A673 (cell line): Measurements from ENCODE around the gene KHK. TPM values are rescaled to one million over a fixed set of nuclear protein-coding genes. Genes with fewer than 3 reads are reported as not detected.

Source experiments
- BruUV-seq: library from RNA; stranded (reverse); fragments of 400-500 nt; replicated peaks from 2 replicates; lab custom pipeline; 2021; lab: Mats Ljungman, UMichigan
- CTCF ChIA-PET: fragments of 300-600 bp; sonication (Branson Sonifier 250); formaldehyde crosslinking; loops from one replicate; lab custom pipeline; 2022; ENCODE audit warnings: antibody characterized with exemption; lab: Charles Lee
- POLR2A ChIA-PET: fragments of 300-600 bp; sonication (Branson Sonifier 250); formaldehyde crosslinking; loops from one replicate; lab custom pipeline; 2022; ENCODE audit warnings: antibody characterized with exemption; ENCODE audit not compliant: low non-redundant PET; lab: Charles Lee
- DNase-seq: peaks from one replicate; pipeline ENCODE4 v3.0.0-alpha.2; 2015; ENCODE audit warnings: low spot score
- H3K27ac ChIP-seq: fragments of 200-600 bp; sonication (generic); 2 replicates; pipeline ENCODE4 v1.5.1; 2016; ENCODE audit warnings: mixed run types, low read depth, mild to moderate bottlenecking, mixed read lengths, antibody characterized with exemption, low read length; ENCODE audit not compliant: poor library complexity, severe bottlenecking
- H3K27me3 ChIP-seq: fragments of 200-600 bp; sonication (generic); replicated peaks from 2 replicates; pipeline ENCODE4 v1.6.1; 2017; ENCODE audit warnings: mixed run types, low read depth, mild to moderate bottlenecking, mixed read lengths, antibody characterized with exemption, low read length; ENCODE audit not compliant: insufficient read depth, poor library complexity
- H3K36me3 ChIP-seq: fragments of 200-600 bp; sonication (generic); 2 replicates; pipeline ENCODE4 v1.6.1; 2016; ENCODE audit warnings: mixed run types, mild to moderate bottlenecking, mixed read lengths, antibody characterized with exemption, low read length; ENCODE audit not compliant: insufficient read depth, poor library complexity, severe bottlenecking
- H3K4me1 ChIP-seq: fragments of 200-600 bp; sonication (generic); 2 replicates; pipeline ENCODE4 v1.6.1; 2017; ENCODE audit warnings: mixed run types, mild to moderate bottlenecking, mixed read lengths, antibody characterized with exemption, low read length; ENCODE audit not compliant: insufficient read depth, poor library complexity, severe bottlenecking
- H3K4me3 ChIP-seq: fragments of 200-600 bp; sonication (generic); 2 replicates; pipeline ENCODE4 v1.5.1; 2016; ENCODE audit warnings: low read depth, mixed run types, mild to moderate bottlenecking, mixed read lengths, low read length; ENCODE audit not compliant: poor library complexity, severe bottlenecking
- H3K9me3 ChIP-seq: fragments of 200-600 bp; sonication (generic); 2 replicates; pipeline ENCODE4 v1.6.1; 2016; ENCODE audit warnings: mixed run types, low read depth, mild to moderate bottlenecking, mixed read lengths, antibody characterized with exemption, low read length; ENCODE audit not compliant: poor library complexity, severe bottlenecking
- EZH2 ChIP-seq: fragments of 200-600 bp; sonication (generic); IDR thresholded peaks from 2 replicates; pipeline ENCODE4 v1.6.1; 2017; ENCODE audit warnings: borderline replicate concordance, low read depth, mild to moderate bottlenecking, mixed read lengths, antibody characterized with exemption, low read length; ENCODE audit not compliant: poor library complexity, severe bottlenecking
- intact Hi-C: fragments of 100-400 bp; cut with micrococcal nuclease; formaldehyde crosslinking; loops from one replicate; pipeline ENCODE4 v1.10.0; 2022; ENCODE audit not compliant: unreplicated experiment
- total RNA-seq: library from RNA; stranded (reverse); gene quantifications from 2 replicates; pipeline ENCODE4 v1.2.3, GENCODE V29; 2021
- TF ChIP-seq, protein P1 (sequence below): fragments of 300-800, 200-600 bp; sonication (generic); conservative IDR thresholded peaks from 2 replicates; pipeline ENCODE4 v1.5.1; 2017; ENCODE audit warnings: low read depth, mild to moderate bottlenecking, antibody characterized with exemption, low read length, moderate library complexity, mixed read lengths

KHK gene
- total RNA-seq, 1 experiment from 2014 or later, result 40.2 TPM

DNA sequence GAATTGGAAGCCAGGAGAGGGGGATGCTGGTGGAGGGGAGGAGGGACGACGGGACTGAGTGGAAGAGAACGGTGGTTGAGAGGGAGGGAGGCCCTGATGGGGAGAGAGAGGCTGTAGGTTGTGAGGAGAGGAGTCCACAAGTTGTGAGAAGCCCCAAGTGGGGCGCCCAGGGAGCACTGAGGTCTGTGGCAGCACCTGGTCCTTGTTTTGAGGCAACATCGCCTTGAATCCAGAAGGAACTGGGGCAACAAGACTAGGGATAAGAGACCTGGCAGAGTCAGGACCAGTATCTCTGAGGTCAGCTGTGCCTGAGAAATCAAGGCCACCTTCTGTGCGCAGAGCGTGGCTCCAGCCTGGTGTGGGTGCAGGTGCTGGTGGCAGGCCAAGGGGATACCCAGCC is 51.5 kb downstream of the KHK start:
- Histone ChIP-seq H3K4me3 (no peak overlapping the region), H3K27ac (no peak overlapping the region), H3K27me3 (no peaks in the 10 kb centered on the region), H3K36me3 (peaks cover under 1% of the 10 kb centered on the region), H3K4me1 (peaks cover 6% of the 10 kb centered on the region), H3K9me3 (no peaks in the 10 kb centered on the region)
- DNase-seq, result no peak
- no TSS peak for BruUV-seq
- intact Hi-C loops, result no loop called here
- TF ChIP-seq, protein P1, sequence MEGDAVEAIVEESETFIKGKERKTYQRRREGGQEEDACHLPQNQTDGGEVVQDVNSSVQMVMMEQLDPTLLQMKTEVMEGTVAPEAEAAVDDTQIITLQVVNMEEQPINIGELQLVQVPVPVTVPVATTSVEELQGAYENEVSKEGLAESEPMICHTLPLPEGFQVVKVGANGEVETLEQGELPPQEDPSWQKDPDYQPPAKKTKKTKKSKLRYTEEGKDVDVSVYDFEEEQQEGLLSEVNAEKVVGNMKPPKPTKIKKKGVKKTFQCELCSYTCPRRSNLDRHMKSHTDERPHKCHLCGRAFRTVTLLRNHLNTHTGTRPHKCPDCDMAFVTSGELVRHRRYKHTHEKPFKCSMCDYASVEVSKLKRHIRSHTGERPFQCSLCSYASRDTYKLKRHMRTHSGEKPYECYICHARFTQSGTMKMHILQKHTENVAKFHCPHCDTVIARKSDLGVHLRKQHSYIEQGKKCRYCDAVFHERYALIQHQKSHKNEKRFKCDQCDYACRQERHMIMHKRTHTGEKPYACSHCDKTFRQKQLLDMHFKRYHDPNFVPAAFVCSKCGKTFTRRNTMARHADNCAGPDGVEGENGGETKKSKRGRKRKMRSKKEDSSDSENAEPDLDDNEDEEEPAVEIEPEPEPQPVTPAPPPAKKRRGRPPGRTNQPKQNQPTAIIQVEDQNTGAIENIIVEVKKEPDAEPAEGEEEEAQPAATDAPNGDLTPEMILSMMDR, result no peak
- no peak for TF ChIP-seq EZH2
- ChIA-PET CTCF (no interaction called here), POLR2A (no interaction called here)

DNA sequence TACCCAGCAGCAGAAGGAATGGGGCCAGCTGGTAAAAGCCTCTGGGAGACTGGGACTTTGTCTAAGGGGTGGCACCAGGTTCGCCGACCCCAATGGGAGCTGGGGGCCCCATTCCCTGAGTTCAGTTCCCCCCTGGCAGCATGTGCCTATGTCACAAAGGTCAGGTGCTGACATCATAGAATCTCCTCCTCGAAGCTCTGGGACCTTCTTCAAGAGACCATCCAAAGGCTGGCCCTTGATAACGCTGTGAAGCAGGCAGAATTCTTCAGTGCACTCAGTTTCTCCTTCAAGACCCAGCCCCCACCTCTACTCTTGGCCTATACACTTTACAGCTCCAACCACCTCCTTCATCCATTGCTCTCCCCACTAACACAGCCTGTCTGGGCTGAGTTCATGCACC is 52.7 kb downstream of the KHK start, which contains the start of gene PRR30:
PRR30 (minus strand) TSS at position 101 of the 400 bp plus-strand sequence. CDS start 1,081 bp downstream, outside the sequence.
- DNase-seq, result no peak
- no TSS peak for BruUV-seq
- intact Hi-C loops, result no loop called here
- H3K27me3 ChIP-seq, result no peaks in the 10 kb centered on the region
- H3K9me3 ChIP-seq, result no peaks in the 10 kb centered on the region
- no peaks in the 10 kb centered on the region for H3K36me3 ChIP-seq
- H3K4me1 ChIP-seq, result no peaks in the 10 kb centered on the region
- CTCF ChIA-PET, result no interaction called here
- TF ChIP-seq EZH2, result no peak
- TF ChIP-seq, protein P1, result no peak
- no peak within 1 kb of the TSS for H3K27ac ChIP-seq
- H3K4me3 ChIP-seq, result no peak within 1 kb of the TSS
- POLR2A ChIA-PET, result no interaction called here

DNA sequence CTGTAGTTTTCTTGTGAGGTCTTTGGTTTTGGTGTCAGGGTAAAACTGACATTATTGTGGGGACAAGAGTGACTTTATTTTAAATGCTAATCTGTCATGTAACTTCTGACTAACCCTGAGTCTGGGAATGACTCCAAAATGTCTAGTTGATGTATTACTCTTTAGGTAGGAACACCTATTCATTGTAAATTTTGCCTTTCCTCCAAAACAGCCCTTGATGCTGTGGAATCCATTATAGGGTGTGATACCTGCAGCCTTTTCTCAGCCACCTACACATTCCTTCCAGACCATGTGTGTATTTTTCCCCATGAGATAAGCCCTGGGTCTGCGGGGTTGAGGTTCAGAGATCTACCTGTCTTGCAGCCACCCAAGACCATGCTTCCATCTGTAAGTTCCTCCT is 56.7 kb downstream of the KHK start:
- H3K9me3 ChIP-seq, result no peaks in the 10 kb centered on the region
- H3K36me3 ChIP-seq, result no peaks in the 10 kb centered on the region
- POLR2A ChIA-PET, result no interaction called here
- no peak overlapping the region for H3K4me3 ChIP-seq
- no peak for TF ChIP-seq EZH2
- TF ChIP-seq, protein P1, result no peak
- no peak overlapping the region for H3K27ac ChIP-seq
- no TSS peak for BruUV-seq
- H3K27me3 ChIP-seq, result no peaks in the 10 kb centered on the region
- CTCF ChIA-PET, result no interaction called here
- H3K4me1 ChIP-seq, result no peaks in the 10 kb centered on the region
- DNase-seq, result no peak
- intact Hi-C loops, result no loop called here
